Measurements from ENCODE around the gene RAB14.

RAB14 gene

GRCh38 chr9:121240472-121241135 lies 38.9 kb upstream of the RAB14 start:
- no peak for TF ChIP-seq CTCF (IDR thresholded peaks at IDR 0.05; ENCODE audit: low read depth, low read length, missing control alignments)
- no peak overlapping the region for H3K4me3 ChIP-seq (ENCODE audit: low read depth, low read length)
- no peak for DNase-seq (ENCODE audit: low read depth)
- in situ Hi-C loops (cut with HindIII; ENCODE audit: low sequenced_read_pairs) = loop anchor here (25.0 kb wide), 1 partner anchor 172 kb away; no protein-coding TSS in a partner anchor

GRCh38 chr9:121239851-121240250 lies 38.2 kb upstream of the RAB14 start:
- H3K4me3 ChIP-seq (ENCODE audit: low read depth, low read length) = no peak overlapping the region
- no peak for TF ChIP-seq CTCF (IDR thresholded peaks at IDR 0.05; ENCODE audit: low read depth, low read length, missing control alignments)
- in situ Hi-C loops (cut with HindIII; ENCODE audit: low sequenced_read_pairs) = loop anchor here (25.0 kb wide), 1 partner anchor 172 kb away; no protein-coding TSS in a partner anchor
- DNase-seq (ENCODE audit: low read depth) = no peak

GRCh38 chr9:121239071-121239470 lies 37.4 kb upstream of the RAB14 start:
- TF ChIP-seq CTCF (IDR thresholded peaks at IDR 0.05; ENCODE audit: low read depth, low read length, missing control alignments) = no peak
- in situ Hi-C loops (cut with HindIII; ENCODE audit: low sequenced_read_pairs) = loop anchor here (25.0 kb wide), 1 partner anchor 173 kb away; no protein-coding TSS in a partner anchor
- no peak for DNase-seq (ENCODE audit: low read depth)
- no peak overlapping the region for H3K4me3 ChIP-seq (ENCODE audit: low read depth, low read length)

GRCh38 chr9:121237916-121238315 lies 36.2 kb upstream of the RAB14 start:
- no peak for DNase-seq (ENCODE audit: low read depth)
- no peak for TF ChIP-seq CTCF (IDR thresholded peaks at IDR 0.05; ENCODE audit: low read depth, low read length, missing control alignments)
- in situ Hi-C loops (cut with HindIII; ENCODE audit: low sequenced_read_pairs) = loop anchor here (25.0 kb wide), 1 partner anchor 174 kb away; no protein-coding TSS in a partner anchor
- H3K4me3 ChIP-seq (ENCODE audit: low read depth, low read length) = no peak overlapping the region

- TF ChIP-seq CTCF (IDR thresholded peaks at IDR 0.05; ENCODE audit: low read depth, low read length, missing control alignments) = no peak
- in situ Hi-C loops (cut with HindIII; ENCODE audit: low sequenced_read_pairs) = loop anchor here (25.0 kb wide), 1 partner anchor 177 kb away; no protein-coding TSS in a partner anchor
- H3K4me3 ChIP-seq (ENCODE audit: low read depth, low read length) = no peak overlapping the region
- DNase-seq (ENCODE audit: low read depth) = no peak
Measured at GRCh38 chr9:121235512-121235911, 33.8 kb upstream of the RAB14 start.

- in situ Hi-C loops (cut with HindIII; ENCODE audit: low sequenced_read_pairs) = loop anchor here (25.0 kb wide), 1 partner anchor 178 kb away; no protein-coding TSS in a partner anchor
- DNase-seq (ENCODE audit: low read depth) = no peak
- H3K4me3 ChIP-seq (ENCODE audit: low read depth, low read length) = no peak overlapping the region
- TF ChIP-seq CTCF (IDR thresholded peaks at IDR 0.05; ENCODE audit: low read depth, low read length, missing control alignments) = no peak
Measured at GRCh38 chr9:121234832-121235161, 33.1 kb upstream of the RAB14 start.
